Body of pancreas (tissue), 4 donors: ENCODE results near the gene ZNF532. TPM values are rescaled to one million over a fixed set of nuclear protein-coding genes. Genes with fewer than 3 reads are reported as not detected.
A peak's percentile ranks its signal among the peaks of the same experiment; 100 is the strongest.
"Not testable (repeated sequence)": the region's sequence is repeated elsewhere in the genome, so short reads cannot be mapped to it uniquely, and the experiment has no call there.

Source experiments
- ATAC-seq: fragments of 150-250 bp; one replicate; pipeline ENCODE4 v1.9.1; 2016
- DNase-seq, 4 donors: peaks; one replicate each; pipeline ENCODE4 v3.0.0-alpha.2; 2019
- H3K27ac ChIP-seq, 4 donors: fragments of 200-600 bp; sonication (generic); 1 replicate in 3 of 4; 2 replicates in 1 of 4; pipeline versions ENCODE4 v1.5.1 to v1.6.1; 2016 to 2019; ENCODE audit warnings: mild to moderate bottlenecking in 1 of 4, mixed read lengths in 1 of 4, moderate library complexity in 1 of 4
- H3K27me3 ChIP-seq, 2 donors: fragments of 200-600 bp; sonication (generic); one replicate each; pipeline ENCODE4 v1.6.0; 2016; ENCODE audit warnings: mild to moderate bottlenecking in 1 of 2
- H3K36me3 ChIP-seq, 2 donors: fragments of 200-600 bp; sonication (generic); replicated peaks in 1 of 2; 2 replicates each; pipeline ENCODE4 v1.5.1; 2016; ENCODE audit warnings: low read depth in 2 of 2; ENCODE audit not compliant: insufficient read depth in 1 of 2
- H3K4me1 ChIP-seq: fragments of 200-600 bp; sonication (generic); one replicate; pipeline ENCODE4 v1.6.0; 2016
- H3K4me3 ChIP-seq, 2 donors: fragments of 200-600 bp; sonication (generic); 1 replicate in 1 of 2; 2 replicates in 1 of 2; pipeline ENCODE4 v1.5.1; 2016 to 2019
- H3K9me3 ChIP-seq, 3 donors: fragments of 200-600 bp; sonication (generic); 1 replicate in 2 of 3; 2 replicates in 1 of 3; pipeline ENCODE4 v1.5.1; 2016
- CTCF ChIP-seq, 7 experiments: fragments of 450-650 bp in 4 of 7; fragments of 200-600 bp in 3 of 7; sonication (generic) in 3 of 7; IDR thresholded peaks; one replicate each; pipeline ENCODE4 v1.5.1; 2016 to 2019; ENCODE audit warnings: antibody characterized with exemption in 7 of 7
- POLR2A ChIP-seq, 3 donors: fragments of 450-650 bp; IDR thresholded peaks; one replicate each; pipeline ENCODE4 v1.6.1; 2016; ENCODE audit warnings: antibody characterized with exemption in 3 of 3, mild to moderate bottlenecking in 2 of 3
- WGBS, 2 donors: methylation state at CpG; one replicate each; pipeline ENCODE4 v1.1.5; 2017; 5-methylcytosine and 5-hydroxymethylcytosine counted together
- intact Hi-C: fragments of 100-400 bp; cut with DNase I; formaldehyde crosslinking; loops from one replicate; pipeline ENCODE4 v1.15.1; 2023
- total RNA-seq, 2 donors: library from RNA; depleted of rRNA; stranded (reverse); fragments of >200 nt; gene quantifications; one replicate each; pipeline ENCODE4 v1.1.0, GENCODE V29; 2016

Gene ZNF532
- total RNA-seq, 2 donors from 2014 or later = 12.2 to 52.1 TPM

GRCh38 chr18:58915006-58915799, 50.5 kb downstream of the ZNF532 start:
- Histone ChIP-seq H3K27ac (no peak overlapping the region), H3K36me3 (no peaks in the 10 kb centered on the region), H3K4me3 (no peak overlapping the region), H3K27me3 (no peaks in the 10 kb centered on the region), H3K9me3 (no peaks in the 10 kb centered on the region), H3K4me1 (peaks cover 20% of the 10 kb centered on the region)
- ATAC-seq (peak; percentile 33), DNase-seq (no peak)
- WGBS, 2 donors = 76% methylated on average over 14 of the region's 14 CpGs
- TF ChIP-seq POLR2A (IDR thresholded peaks at IDR 0.05) (no peak), CTCF (IDR thresholded peaks at IDR 0.05) (no peak)
- intact Hi-C loops = no loop called here

- ATAC-seq (no peak), DNase-seq (no peak)
- H3K4me1 ChIP-seq = peaks cover 18% of the 10 kb centered on the region
- no peaks in the 10 kb centered on the region for H3K27me3 ChIP-seq
- 41 to 59% methylated on average over 1 of the region's 1 CpG for WGBS, 2 donors
- no peaks in the 10 kb centered on the region for H3K9me3 ChIP-seq
- no peaks in the 10 kb centered on the region for H3K36me3 ChIP-seq
- TF ChIP-seq POLR2A (IDR thresholded peaks at IDR 0.05) (no peak), CTCF (IDR thresholded peaks at IDR 0.05) (no peak)
- intact Hi-C loops = no loop called here
- no peak overlapping the region for H3K27ac ChIP-seq
- H3K4me3 ChIP-seq = no peak overlapping the region
Measured at GRCh38 chr18:58915995-58916394, 51.3 kb downstream of the ZNF532 start.

- intact Hi-C loops = not testable (repeated sequence)
Measured at GRCh38 chr18:58919934-58920333, 55.3 kb downstream of the ZNF532 start.

GRCh38 chr18:58922995-58923394, 58.3 kb downstream of the ZNF532 start:
- ATAC-seq (no peak), DNase-seq (no peak)
- no peaks in the 10 kb centered on the region for H3K36me3 ChIP-seq
- H3K9me3 ChIP-seq = no peaks in the 10 kb centered on the region
- H3K4me3 ChIP-seq = no peak overlapping the region
- TF ChIP-seq POLR2A (IDR thresholded peaks at IDR 0.05) (no peak), CTCF (IDR thresholded peaks at IDR 0.05) (no peak)
- H3K4me1 ChIP-seq = no peaks in the 10 kb centered on the region
- H3K27me3 ChIP-seq = no peaks in the 10 kb centered on the region
- 84 to 89% methylated on average over 10 of the region's 10 CpGs for WGBS, 2 donors
- intact Hi-C loops = no loop called here
- no peak overlapping the region for H3K27ac ChIP-seq

More at GRCh38 chr18:58919934-58920333, 55.3 kb downstream of the ZNF532 start:
- H3K4me1 ChIP-seq, ATAC-seq, H3K36me3 ChIP-seq, DNase-seq, H3K27me3 ChIP-seq, H3K9me3 ChIP-seq, H3K27ac ChIP-seq, H3K4me3 ChIP-seq: not testable (repeated sequence)
- WGBS, 2 donors = 84 to 86% methylated on average over 12 to 16 of the region's 16 CpGs

- no peak for ATAC-seq
- 80 to 96% methylated on average over 3 of the region's 3 CpGs for WGBS, 2 donors
Measured at GRCh38 chr18:58924473-58924872, 59.8 kb downstream of the ZNF532 start.

More at GRCh38 chr18:58924473-58924872, 59.8 kb downstream of the ZNF532 start:
- H3K27me3 ChIP-seq = no peaks in the 10 kb centered on the region
- no peak overlapping the region for H3K4me3 ChIP-seq
- no peaks in the 10 kb centered on the region for H3K36me3 ChIP-seq
- DNase-seq = no peak
- no peaks in the 10 kb centered on the region for H3K9me3 ChIP-seq
- TF ChIP-seq CTCF (IDR thresholded peaks at IDR 0.05) (no peak), POLR2A (IDR thresholded peaks at IDR 0.05) (no peak)
- intact Hi-C loops = no loop called here
- no peak overlapping the region for H3K27ac ChIP-seq
- H3K4me1 ChIP-seq = no peaks in the 10 kb centered on the region
